ENCODE data around the gene ADAM10.

DNA sequence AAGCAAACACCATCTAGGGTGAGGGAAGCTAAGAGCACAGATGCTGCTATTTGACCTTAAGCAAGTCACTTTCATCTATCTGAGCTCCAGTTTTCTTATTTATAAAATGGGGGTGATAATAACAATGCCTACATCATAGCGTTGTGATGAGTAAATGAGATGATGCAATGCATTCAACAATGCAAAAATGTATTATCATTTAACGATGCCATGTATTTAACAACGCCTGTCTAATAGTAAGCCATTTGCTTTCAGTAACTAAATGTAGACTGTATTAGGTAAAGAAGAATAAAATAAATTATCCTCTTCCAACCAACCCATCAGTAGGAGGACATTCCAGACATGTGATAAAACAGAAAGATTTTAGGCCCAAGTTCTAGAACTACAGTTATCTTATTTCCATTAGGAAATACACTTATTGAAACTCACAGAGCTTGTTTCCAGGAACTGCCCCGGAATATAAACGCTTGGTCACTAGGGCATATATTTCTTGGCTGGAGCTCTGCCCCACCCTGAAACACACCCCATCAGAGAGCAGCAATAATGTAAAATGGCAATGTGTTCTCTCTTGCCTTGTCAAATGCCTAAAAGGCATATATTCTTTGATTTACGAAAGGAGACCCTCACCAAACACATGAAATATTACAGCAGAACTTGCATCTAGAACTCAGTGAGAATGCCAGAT, 189.5 kb downstream of the ADAM10 start:
- TF ChIP-seq, protein P1, sequence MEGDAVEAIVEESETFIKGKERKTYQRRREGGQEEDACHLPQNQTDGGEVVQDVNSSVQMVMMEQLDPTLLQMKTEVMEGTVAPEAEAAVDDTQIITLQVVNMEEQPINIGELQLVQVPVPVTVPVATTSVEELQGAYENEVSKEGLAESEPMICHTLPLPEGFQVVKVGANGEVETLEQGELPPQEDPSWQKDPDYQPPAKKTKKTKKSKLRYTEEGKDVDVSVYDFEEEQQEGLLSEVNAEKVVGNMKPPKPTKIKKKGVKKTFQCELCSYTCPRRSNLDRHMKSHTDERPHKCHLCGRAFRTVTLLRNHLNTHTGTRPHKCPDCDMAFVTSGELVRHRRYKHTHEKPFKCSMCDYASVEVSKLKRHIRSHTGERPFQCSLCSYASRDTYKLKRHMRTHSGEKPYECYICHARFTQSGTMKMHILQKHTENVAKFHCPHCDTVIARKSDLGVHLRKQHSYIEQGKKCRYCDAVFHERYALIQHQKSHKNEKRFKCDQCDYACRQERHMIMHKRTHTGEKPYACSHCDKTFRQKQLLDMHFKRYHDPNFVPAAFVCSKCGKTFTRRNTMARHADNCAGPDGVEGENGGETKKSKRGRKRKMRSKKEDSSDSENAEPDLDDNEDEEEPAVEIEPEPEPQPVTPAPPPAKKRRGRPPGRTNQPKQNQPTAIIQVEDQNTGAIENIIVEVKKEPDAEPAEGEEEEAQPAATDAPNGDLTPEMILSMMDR (IDR thresholded peaks at IDR 0.05; ENCODE audit: low read length), result no peak
- TF ChIP-seq EZH2 (IDR thresholded peaks at IDR 0.05; ENCODE audit: borderline replicate concordance, low read length), result no peak

Measured in OCI-LY1 (cell line).